Stimulated activated CD4-positive, alpha-beta T cell treated with anti-CD3 and anti-CD28 coated beads, Interleukin-12 subunit alpha, Interleukin-12 subunit beta, amount 100 ng/mL, for 4 hours (primary cell): ENCODE data around the gene APOL4.
"Not testable (repeated sequence)": the region's sequence is repeated elsewhere in the genome, so short reads cannot be mapped to it uniquely, and the experiment has no call there.

Experiments
- DNase-seq: peaks from one replicate; pipeline ENCODE4 v3.0.0-alpha.2; 2020

The APOL4 gene

GRCh38 chr22:36231051-36231450 lies 29.4 kb upstream of the APOL4 start:
- not testable (repeated sequence) for DNase-seq

GRCh38 chr22:36229649-36230048 lies 28.0 kb upstream of the APOL4 start:
- DNase-seq: not testable (repeated sequence)

GRCh38 chr22:36228944-36229343 lies 27.3 kb upstream of the APOL4 start:
- DNase-seq: no peak

- DNase-seq: not testable (repeated sequence)
These were observed 26.8 kb upstream of the APOL4 start for GRCh38 chr22:36228369-36228768.

GRCh38 chr22:36227806-36228205 lies 26.2 kb upstream of the APOL4 start:
- no peak for DNase-seq

- DNase-seq: no peak
These were observed 25.8 kb upstream of the APOL4 start for GRCh38 chr22:36227396-36227795.

- DNase-seq: no peak
These were observed 24.6 kb upstream of the APOL4 start for GRCh38 chr22:36226189-36226588.

- DNase-seq: no peak
These were observed 23.8 kb upstream of the APOL4 start for GRCh38 chr22:36225333-36225922.

GRCh38 chr22:36224245-36224644 lies 22.6 kb upstream of the APOL4 start:
- no peak for DNase-seq

- DNase-seq: no peak
These were observed 21.9 kb upstream of the APOL4 start for GRCh38 chr22:36223504-36223903.

- no peak for DNase-seq
These were observed 21.4 kb upstream of the APOL4 start for GRCh38 chr22:36222887-36223450.

GRCh38 chr22:36221799-36222751 lies 20.5 kb upstream of the APOL4 start:
- DNase-seq: peak; percentile 49

- DNase-seq: no peak
These were observed 18.9 kb upstream of the APOL4 start for GRCh38 chr22:36220451-36220921.

- DNase-seq: no peak
These were observed 17.1 kb upstream of the APOL4 start for GRCh38 chr22:36218648-36219193.

GRCh38 chr22:36215981-36216380 lies 14.4 kb upstream of the APOL4 start:
- DNase-seq: no peak

- DNase-seq: no peak
These were observed 12.0 kb upstream of the APOL4 start for GRCh38 chr22:36213586-36213985.

GRCh38 chr22:36212901-36213300 lies 11.3 kb upstream of the APOL4 start:
- DNase-seq: no peak

GRCh38 chr22:36211237-36211861 lies 9.7 kb upstream of the APOL4 start:
- DNase-seq: no peak

GRCh38 chr22:36210224-36210623 lies 8.6 kb upstream of the APOL4 start:
- DNase-seq: no peak

GRCh38 chr22:36209488-36209908 lies 7.9 kb upstream of the APOL4 start:
- not testable (repeated sequence) for DNase-seq

- no peak for DNase-seq
These were observed 7.3 kb upstream of the APOL4 start for GRCh38 chr22:36208914-36209313.

GRCh38 chr22:36208162-36208765 lies 6.7 kb upstream of the APOL4 start:
- DNase-seq: no peak

- DNase-seq: no peak
These were observed 4.6 kb upstream of the APOL4 start for GRCh38 chr22:36206255-36206654.
